ENCODE data around the gene BCR. TPM values are rescaled to one million over a fixed set of nuclear protein-coding genes. Genes with fewer than 3 reads are reported as not detected.

Gene BCR
- total RNA-seq, 1 experiment from 2014 or later, result 77.0 TPM

GRCh38 chr22:23229646-23230045 lies 49.3 kb downstream of the BCR start:
- Histone ChIP-seq H2BK12ac (ENCODE audit: insufficient read length, low read depth, low read length) (no peak overlapping the region), H3K9ac (ENCODE audit: extremely low read depth, insufficient read length, low read length) (no peak overlapping the region), H4K5ac (ENCODE audit: insufficient read length, low read depth, low read length) (no peak overlapping the region), H3K23ac (ENCODE audit: insufficient read length, low read depth, low read length) (no peak overlapping the region), H2BK5ac (ENCODE audit: insufficient read length, low read length) (no peak overlapping the region), H3K27ac (ENCODE audit: insufficient read length, low read depth, low read length) (peak overlapping the region; percentile 56), H2AK5ac (ENCODE audit: insufficient read length, low read length) (no peak overlapping the region), H3K14ac (ENCODE audit: insufficient read depth, low read length) (no peak overlapping the region; the same call in 1 of the 2 replicates), H3K4ac (ENCODE audit: low read depth, low read length) (no peak overlapping the region), H4K8ac (replicated peaks; ENCODE audit: insufficient read length, low read depth, low read length) (no peak overlapping the region), H3K18ac (ENCODE audit: insufficient read length, low read depth, low read length) (no peak overlapping the region), H2AFZ (ENCODE audit: low read length) (no peak overlapping the region), H3K4me1 (ENCODE audit: insufficient read depth, low read length) (peaks cover 31% of the 10 kb centered on the region), H2BK15ac (ENCODE audit: low read depth, low read length) (no peak overlapping the region), H3K56ac (ENCODE audit: insufficient read length, low read depth, low read length) (no peak overlapping the region), H3K79me1 (ENCODE audit: insufficient read depth, low read depth, low read length, poor library complexity, severe bottlenecking) (peaks cover 13% of the 10 kb centered on the region), H3T11ph (ENCODE audit: low read length) (no peak overlapping the region), H2BK20ac (ENCODE audit: low read depth, low read length, poor library complexity, severe bottlenecking) (no peak overlapping the region), H3K9me3 (ENCODE audit: control insufficient read depth, low read depth, low read length) (peaks cover 4% of the 10 kb centered on the region), H3K4me2 (ENCODE audit: insufficient read depth, insufficient read length, low read length) (peak overlapping the region; percentile 20), H3K23me2 (ENCODE audit: insufficient read length, low read depth, low read length, poor library complexity, severe bottlenecking) (no peaks in the 10 kb centered on the region), H4K91ac (ENCODE audit: insufficient read length, low read depth, low read length) (no peak overlapping the region), H2BK120ac (ENCODE audit: low read depth, low read length, poor library complexity, severe bottlenecking) (no peak overlapping the region), H3K79me2 (ENCODE audit: insufficient read depth, low read length) (peaks cover 34% of the 10 kb centered on the region; the same call in 1 of the 2 replicates), H4K20me1 (ENCODE audit: control insufficient read depth, insufficient read depth, insufficient read length) (no peaks in the 10 kb centered on the region), H3K27me3 (ENCODE audit: insufficient read depth, low read length) (no peaks in the 10 kb centered on the region)
- Mint-ChIP-seq H3K4me1 (peaks cover 71 to 82% of the 10 kb centered on the region in 2 experiments), H3K4me3 (no peak overlapping the region), H3K36me3 (ENCODE audit: insufficient read depth in 1 of 3, low read depth in 3 of 3) (peaks cover 27 to 33% (median 33%) of the 10 kb centered on the region in 3 experiments), H3K9me3 (peaks cover 20 to 22% of the 10 kb centered on the region in 2 experiments), H3K27ac (peak overlapping the region; percentile 82 to 97 (median 96)), H3K27me3 (ENCODE audit: low read depth) (no peaks in the 10 kb centered on the region; the same call in 1 of the 2 replicates)
- TF ChIP-seq, protein P1, sequence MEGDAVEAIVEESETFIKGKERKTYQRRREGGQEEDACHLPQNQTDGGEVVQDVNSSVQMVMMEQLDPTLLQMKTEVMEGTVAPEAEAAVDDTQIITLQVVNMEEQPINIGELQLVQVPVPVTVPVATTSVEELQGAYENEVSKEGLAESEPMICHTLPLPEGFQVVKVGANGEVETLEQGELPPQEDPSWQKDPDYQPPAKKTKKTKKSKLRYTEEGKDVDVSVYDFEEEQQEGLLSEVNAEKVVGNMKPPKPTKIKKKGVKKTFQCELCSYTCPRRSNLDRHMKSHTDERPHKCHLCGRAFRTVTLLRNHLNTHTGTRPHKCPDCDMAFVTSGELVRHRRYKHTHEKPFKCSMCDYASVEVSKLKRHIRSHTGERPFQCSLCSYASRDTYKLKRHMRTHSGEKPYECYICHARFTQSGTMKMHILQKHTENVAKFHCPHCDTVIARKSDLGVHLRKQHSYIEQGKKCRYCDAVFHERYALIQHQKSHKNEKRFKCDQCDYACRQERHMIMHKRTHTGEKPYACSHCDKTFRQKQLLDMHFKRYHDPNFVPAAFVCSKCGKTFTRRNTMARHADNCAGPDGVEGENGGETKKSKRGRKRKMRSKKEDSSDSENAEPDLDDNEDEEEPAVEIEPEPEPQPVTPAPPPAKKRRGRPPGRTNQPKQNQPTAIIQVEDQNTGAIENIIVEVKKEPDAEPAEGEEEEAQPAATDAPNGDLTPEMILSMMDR (conservative IDR thresholded peaks at IDR 0.05), result no peak
- no peak for DNase-seq
- no CpG with 5 or more reads among the region's 4 CpGs for WGBS (ENCODE audit: extremely low coverage, insufficient read length, low lambda C conversion rate)
